Measurements from ENCODE around the gene PSMC3. TPM values are rescaled to one million over a fixed set of nuclear protein-coding genes. Genes with fewer than 3 reads are reported as not detected.

The PSMC3 gene
- total RNA-seq, 1 experiment from 2014 or later = 701 TPM

DNA sequence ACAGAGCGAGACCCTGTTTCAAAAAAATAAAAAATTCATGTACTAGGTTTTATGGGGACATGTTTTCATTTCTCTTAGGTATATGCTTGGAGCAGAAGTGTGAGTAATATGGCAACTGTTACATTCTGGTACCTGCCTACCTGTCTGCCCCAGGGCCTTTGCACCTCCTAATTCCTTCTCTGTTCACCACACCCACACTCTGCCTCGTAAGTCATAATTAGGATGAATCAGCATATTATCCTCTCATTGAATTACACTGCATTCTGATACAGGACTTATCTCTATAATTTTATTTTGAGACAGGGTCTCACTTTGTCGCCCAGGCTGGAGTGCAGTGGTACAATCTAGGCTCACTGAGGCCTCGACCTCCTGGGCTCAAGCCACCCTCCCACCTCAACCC lies 25.8 kb upstream of the PSMC3 start:
- no peaks in the 10 kb centered on the region for H3K27me3 ChIP-seq (replicated peaks; ENCODE audit: insufficient read depth, low read depth, low read length, poor library complexity)
- H3K4me1 ChIP-seq (ENCODE audit: insufficient read depth, low read length, poor library complexity, severe bottlenecking) = no peaks in the 10 kb centered on the region
- no peaks in the 10 kb centered on the region for H3K9me3 ChIP-seq (ENCODE audit: low read depth, low read length, poor library complexity, severe bottlenecking)
- H3K4me3 ChIP-seq (ENCODE audit: low read depth, low read length, poor library complexity, severe bottlenecking) = no peak overlapping the region
- H3K27ac ChIP-seq (ENCODE audit: low read depth, low read length, poor library complexity, severe bottlenecking) = no peak overlapping the region
- ChIA-PET POLR2A (ENCODE audit: low non-redundant PET) (no interaction called here), CTCF (no interaction called here)
- no TSS peak for BruUV-seq (replicated peaks)
- intact Hi-C loops (cut with micrococcal nuclease; ENCODE audit: unreplicated experiment) = loop anchor here (5.0 kb wide), 1 partner anchor 275 kb away; the partner anchor contains the start of gene ARFGAP2
- H3K36me3 ChIP-seq (ENCODE audit: insufficient read depth, low read length, poor library complexity, severe bottlenecking) = no peaks in the 10 kb centered on the region
- DNase-seq (ENCODE audit: low spot score) = no peak
- TF ChIP-seq CTCF (conservative IDR thresholded peaks at IDR 0.05; ENCODE audit: low read depth, low read length) (no peak), EZH2 (IDR thresholded peaks at IDR 0.05; ENCODE audit: borderline replicate concordance, low read depth, low read length, poor library complexity, severe bottlenecking) (no peak)

- BruUV-seq (replicated peaks) = no TSS peak
- POLR2A ChIA-PET (ENCODE audit: low non-redundant PET) = no interaction called here
- no peaks in the 10 kb centered on the region for H3K27me3 ChIP-seq (replicated peaks; ENCODE audit: insufficient read depth, low read depth, low read length, poor library complexity)
- no peaks in the 10 kb centered on the region for H3K4me1 ChIP-seq (ENCODE audit: insufficient read depth, low read length, poor library complexity, severe bottlenecking)
- H3K36me3 ChIP-seq (ENCODE audit: insufficient read depth, low read length, poor library complexity, severe bottlenecking) = no peaks in the 10 kb centered on the region
- DNase-seq (ENCODE audit: low spot score) = no peak
- CTCF ChIA-PET = no interaction called here
- TF ChIP-seq CTCF (conservative IDR thresholded peaks at IDR 0.05; ENCODE audit: low read depth, low read length) (no peak), EZH2 (IDR thresholded peaks at IDR 0.05; ENCODE audit: borderline replicate concordance, low read depth, low read length, poor library complexity, severe bottlenecking) (no peak)
- no peaks in the 10 kb centered on the region for H3K9me3 ChIP-seq (ENCODE audit: low read depth, low read length, poor library complexity, severe bottlenecking)
- no peak overlapping the region for H3K4me3 ChIP-seq (ENCODE audit: low read depth, low read length, poor library complexity, severe bottlenecking)
- no peak overlapping the region for H3K27ac ChIP-seq (ENCODE audit: low read depth, low read length, poor library complexity, severe bottlenecking)
- intact Hi-C loops (cut with micrococcal nuclease; ENCODE audit: unreplicated experiment) = loop anchor here (5.0 kb wide), 1 partner anchor 274 kb away; the partner anchor contains the start of gene ARFGAP2
Measured at GRCh38 chr11:47451436-47451835, 25.2 kb upstream of the PSMC3 start.

DNA sequence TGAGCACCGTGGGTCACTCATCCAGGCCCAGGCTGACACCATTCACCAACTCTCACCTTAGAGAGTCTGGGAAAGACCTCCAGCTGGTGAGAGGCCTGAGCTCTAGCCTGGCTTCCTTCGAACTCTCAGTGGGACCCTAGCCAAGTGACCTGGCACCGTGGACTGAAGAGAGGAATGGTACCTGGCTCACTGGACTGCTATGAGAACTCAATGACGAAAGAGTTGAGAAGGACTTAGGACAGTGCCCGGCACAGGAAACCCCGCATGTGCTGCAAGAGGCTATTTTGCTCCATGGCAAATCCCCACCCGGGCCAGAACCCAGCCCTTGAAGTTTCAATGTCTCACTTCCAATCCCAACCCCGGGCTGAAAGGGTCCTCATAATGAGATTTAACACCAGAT lies 23.3 kb upstream of the PSMC3 start:
- DNase-seq (ENCODE audit: low spot score) = no peak
- H3K4me1 ChIP-seq (ENCODE audit: insufficient read depth, low read length, poor library complexity, severe bottlenecking) = no peaks in the 10 kb centered on the region
- no peaks in the 10 kb centered on the region for H3K36me3 ChIP-seq (ENCODE audit: insufficient read depth, low read length, poor library complexity, severe bottlenecking)
- no peaks in the 10 kb centered on the region for H3K9me3 ChIP-seq (ENCODE audit: low read depth, low read length, poor library complexity, severe bottlenecking)
- no peak overlapping the region for H3K27ac ChIP-seq (ENCODE audit: low read depth, low read length, poor library complexity, severe bottlenecking)
- POLR2A ChIA-PET (ENCODE audit: low non-redundant PET) = no interaction called here
- no TSS peak for BruUV-seq (replicated peaks)
- TF ChIP-seq EZH2 (IDR thresholded peaks at IDR 0.05; ENCODE audit: borderline replicate concordance, low read depth, low read length, poor library complexity, severe bottlenecking) (no peak), CTCF (conservative IDR thresholded peaks at IDR 0.05; ENCODE audit: low read depth, low read length) (no peak)
- intact Hi-C loops (cut with micrococcal nuclease; ENCODE audit: unreplicated experiment) = no loop called here
- no peaks in the 10 kb centered on the region for H3K27me3 ChIP-seq (replicated peaks; ENCODE audit: insufficient read depth, low read depth, low read length, poor library complexity)
- CTCF ChIA-PET = no interaction called here
- no peak overlapping the region for H3K4me3 ChIP-seq (ENCODE audit: low read depth, low read length, poor library complexity, severe bottlenecking)

All from A673 (cell line).